ENCODE results near the gene LMAN2.
"Not testable (repeated sequence)": the region's sequence is repeated elsewhere in the genome, so short reads cannot be mapped to it uniquely, and the experiment has no call there.

Gene LMAN2

DNA sequence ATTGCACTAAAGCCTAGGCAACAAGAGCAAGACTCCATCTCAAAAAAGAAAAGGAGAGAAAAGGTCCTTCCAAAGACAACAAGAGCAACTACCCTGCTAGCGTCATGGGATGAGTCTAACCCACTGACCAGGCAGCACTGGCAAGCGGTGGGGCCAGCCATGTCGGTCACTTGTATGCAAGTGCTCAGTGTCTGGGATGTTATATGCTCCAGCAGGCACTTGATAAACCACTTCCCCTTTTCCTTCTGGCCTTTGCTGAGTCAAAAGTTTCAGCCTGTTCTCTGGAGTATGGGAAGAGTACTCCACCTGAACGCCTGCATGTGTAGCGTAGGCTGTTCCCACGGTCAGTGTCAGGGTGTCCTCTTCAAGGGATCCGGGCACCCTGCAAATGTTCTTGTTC lies 30.6 kb downstream of the LMAN2 start:
- DNase-seq = no peak

- no peak for DNase-seq
Measured at GRCh38 chr5:177319913-177320588, 31.4 kb downstream of the LMAN2 start.

- DNase-seq = no peak
Measured at GRCh38 chr5:177317959-177318377, 33.5 kb downstream of the LMAN2 start.

- DNase-seq = no peak
Measured at GRCh38 chr5:177316005-177316404, 35.5 kb downstream of the LMAN2 start.

- DNase-seq = no peak
Measured at GRCh38 chr5:177315411-177315810, 36.1 kb downstream of the LMAN2 start.

GRCh38 chr5:177314376-177315342 lies 36.8 kb downstream of the LMAN2 start:
- DNase-seq = no peak

DNA sequence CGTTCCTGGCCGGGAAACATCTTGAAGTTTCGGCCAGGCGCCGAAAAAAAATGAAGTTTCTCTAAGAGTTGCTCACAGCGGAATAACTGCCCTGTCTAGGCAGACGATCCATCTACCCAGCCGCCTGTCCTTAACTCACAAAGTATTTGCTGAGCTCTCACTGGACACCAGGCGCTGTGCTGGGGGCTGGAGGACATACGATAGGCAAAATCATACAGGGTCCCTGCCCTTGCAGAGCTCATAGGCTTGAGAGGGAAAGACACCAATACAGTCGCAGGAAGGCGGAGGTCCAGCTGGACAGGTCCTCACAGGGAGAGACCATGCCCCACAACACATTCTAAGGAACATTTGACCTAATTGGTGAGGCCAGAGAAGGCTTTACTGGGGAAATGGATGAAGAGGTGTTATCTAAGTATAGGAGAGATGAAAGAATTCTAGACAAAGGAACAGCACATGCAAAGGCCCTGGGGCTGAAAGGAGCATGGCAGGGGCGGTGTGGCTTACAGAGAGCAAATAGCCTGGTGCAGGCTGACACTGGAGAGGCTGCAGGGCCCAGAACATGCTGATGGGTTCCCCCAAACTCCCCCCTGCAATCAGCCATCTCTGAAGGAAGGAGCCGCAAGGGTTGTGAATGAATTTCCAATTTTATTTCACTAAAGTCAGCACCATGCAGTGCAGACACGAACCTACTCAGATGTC lies 37.8 kb downstream of the LMAN2 start:
- DNase-seq = no peak

DNA sequence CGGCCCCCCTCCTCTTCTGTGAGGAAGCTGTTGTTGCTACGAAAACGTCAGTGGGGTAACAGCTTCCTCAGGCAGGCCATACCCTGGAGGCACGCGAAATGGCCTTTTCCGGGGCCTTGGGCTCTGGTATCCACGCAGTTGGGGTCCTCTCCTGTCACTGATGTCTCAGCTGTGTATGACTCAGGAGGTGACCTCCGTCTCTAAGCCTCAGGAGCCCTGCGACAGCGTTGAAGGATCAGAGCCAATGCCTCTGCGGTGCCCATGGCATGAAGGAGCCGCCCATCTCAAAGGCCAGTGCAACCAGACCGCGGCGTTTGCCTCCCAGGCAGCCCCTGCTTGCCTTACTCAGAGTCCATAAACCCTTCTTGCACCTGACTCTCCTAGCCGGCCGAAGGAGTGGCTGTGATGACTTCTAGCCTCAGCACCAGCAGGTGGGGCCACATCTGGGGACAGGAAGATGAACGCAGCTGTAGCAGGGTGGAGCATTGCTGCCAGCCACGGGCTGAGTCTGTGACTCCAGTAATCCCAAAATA lies 38.8 kb downstream of the LMAN2 start:
- no peak for DNase-seq

DNA sequence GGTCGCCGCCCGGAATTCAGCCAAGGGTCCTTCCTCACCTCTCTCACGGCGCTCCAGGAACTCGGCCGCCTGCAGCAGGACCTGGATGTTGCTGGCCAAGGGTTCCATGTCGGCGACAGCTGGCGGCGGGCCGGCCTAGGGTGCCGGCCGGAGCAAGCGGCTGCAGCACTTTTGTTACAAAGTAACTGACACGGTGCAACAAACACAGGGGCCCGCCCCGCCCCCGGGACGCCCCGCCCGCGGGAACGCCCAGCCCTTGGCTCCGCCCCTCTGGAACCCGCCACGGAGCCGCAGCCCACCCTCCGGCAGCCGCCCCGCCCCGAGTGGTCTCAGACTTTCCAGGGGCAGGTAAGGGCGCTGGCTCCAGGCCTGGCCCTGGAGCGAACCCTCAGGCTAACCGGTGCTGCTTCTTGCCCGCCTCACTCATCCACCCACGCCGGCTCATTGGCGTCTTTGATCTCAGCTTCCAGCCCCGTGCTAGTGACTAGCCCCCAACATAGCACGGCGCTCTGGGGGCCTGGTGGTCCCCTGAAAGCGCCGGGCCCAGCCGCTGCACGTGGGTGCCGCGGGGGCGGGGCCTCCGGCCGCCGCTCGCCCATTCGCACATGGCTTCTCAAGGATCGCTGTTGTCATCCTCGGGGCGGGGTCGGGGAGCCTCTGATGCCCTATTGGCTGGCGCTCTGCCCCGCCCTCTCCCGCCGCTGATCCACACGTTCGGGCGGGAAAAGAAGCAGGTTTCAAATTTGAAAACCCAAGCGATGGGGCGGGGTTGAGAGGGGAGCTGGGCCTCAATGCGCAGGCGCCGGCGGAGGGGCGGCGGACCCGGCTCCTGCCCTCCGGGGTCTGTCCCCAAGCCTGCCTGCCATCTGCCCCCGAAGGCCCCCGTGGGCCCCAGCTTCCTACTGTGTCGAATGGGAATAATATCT lies 39.5 kb downstream of the LMAN2 start, which contains the start of gene MXD3:
TSS of gene MXD3 (minus strand) at position 176 of the 926 bp plus-strand sequence. CDS start at position 108, 68 bp downstream.
- DNase-seq = peak; percentile 97

DNA sequence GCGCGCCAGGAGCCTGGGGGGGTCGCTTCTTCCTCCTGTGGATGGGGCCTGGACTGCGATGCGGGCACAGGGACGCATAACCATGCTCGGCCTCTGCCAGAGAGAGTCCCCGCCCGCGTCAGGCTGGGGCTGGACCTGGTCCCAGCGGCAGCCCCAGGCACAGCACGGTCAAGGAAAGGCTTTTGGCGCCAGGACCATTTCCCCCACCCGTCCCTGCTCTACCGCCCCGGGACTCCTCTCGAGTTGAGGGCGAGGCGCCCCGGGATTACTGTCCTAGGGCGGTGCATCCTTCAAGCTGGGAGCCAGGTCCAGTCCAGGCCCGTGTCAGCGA lies 40.1 kb downstream of the LMAN2 start:
- no peak for DNase-seq

DNA sequence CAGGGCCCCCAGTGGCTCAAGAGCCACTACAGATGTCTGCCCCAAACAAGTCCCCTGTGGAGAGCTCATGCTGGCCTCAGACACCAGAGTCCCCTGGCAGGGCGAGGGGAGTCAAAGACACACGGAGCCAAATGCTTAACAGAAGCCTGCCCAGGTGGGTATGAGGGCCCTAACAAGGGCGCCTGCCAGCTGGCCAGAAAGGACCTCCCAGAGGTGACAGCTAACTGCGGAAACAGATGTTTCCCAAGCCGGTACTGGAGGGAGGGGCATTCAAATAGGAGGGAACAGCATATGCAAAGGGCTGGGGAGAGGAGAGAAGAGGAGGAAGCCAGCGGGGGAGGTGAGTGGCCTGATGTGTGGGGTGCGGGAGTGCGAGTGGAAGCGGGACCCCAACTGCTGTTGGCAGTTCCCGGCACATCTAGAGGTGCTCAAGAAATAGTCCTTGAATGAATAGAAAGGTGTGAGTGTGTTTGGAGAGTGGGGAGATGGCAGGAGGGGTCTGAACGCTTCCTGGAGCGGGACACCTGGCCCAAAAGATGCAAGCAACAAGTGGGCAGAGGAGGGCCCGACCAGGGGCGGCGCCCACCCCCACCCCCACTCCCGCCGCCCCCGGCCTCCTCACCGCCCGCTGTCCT lies 40.6 kb downstream of the LMAN2 start:
- DNase-seq = no peak

DNA sequence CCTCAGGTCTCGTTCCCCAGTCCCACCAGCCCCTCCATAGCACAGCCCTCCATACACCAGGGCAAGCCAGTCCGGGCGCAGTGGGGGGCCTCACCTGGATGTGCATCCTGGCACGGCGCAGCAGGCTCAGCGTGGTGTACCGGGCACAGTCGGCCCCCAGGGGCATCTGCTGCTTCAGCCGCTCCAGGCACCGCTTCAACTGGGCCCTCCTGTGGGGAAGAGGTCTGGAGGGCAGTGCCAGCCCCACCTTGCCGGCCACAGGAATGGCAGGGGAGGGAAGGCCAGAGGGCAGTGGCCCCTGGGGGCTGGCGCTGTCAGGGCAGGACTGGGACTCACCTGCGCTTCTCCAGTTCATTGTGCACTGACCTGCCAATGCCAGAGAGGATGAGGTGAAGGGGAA lies 41.1 kb downstream of the LMAN2 start:
- DNase-seq = no peak

- no peak for DNase-seq
Measured at GRCh38 chr5:177309351-177310191, 41.9 kb downstream of the LMAN2 start.

GRCh38 chr5:177308740-177309139 lies 42.7 kb downstream of the LMAN2 start:
- no peak for DNase-seq

- DNase-seq = no peak
Measured at GRCh38 chr5:177307544-177308363, 43.7 kb downstream of the LMAN2 start.

- no peak for DNase-seq
Measured at GRCh38 chr5:177306674-177307543, 44.6 kb downstream of the LMAN2 start.

DNA sequence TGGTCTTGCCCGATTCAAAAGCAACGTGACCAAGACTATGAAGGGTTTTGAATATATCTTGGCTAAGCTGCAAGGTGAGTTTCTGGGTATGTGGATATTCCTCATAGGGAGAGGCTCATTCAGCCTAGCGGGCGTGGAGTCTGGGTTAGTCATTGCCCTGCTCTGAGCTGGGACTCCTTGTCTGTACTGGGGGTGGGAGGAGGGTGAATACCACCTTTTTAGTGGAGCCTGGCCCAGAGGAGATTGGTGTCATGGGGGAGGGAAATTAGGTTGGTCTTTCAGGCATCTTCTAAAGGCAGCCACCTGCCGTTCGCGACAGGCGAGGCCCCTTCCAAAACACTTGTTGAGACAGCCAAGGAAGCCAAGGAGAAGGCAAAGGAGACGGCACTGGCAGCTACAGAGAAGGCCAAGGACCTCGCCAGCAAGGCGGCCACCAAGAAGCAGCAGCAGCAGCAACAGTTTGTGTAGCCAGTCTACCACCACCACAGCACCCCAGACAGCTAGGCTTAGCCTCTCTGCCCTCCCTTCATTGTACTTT lies 45.3 kb downstream of the LMAN2 start:
- not testable (repeated sequence) for DNase-seq

DNA sequence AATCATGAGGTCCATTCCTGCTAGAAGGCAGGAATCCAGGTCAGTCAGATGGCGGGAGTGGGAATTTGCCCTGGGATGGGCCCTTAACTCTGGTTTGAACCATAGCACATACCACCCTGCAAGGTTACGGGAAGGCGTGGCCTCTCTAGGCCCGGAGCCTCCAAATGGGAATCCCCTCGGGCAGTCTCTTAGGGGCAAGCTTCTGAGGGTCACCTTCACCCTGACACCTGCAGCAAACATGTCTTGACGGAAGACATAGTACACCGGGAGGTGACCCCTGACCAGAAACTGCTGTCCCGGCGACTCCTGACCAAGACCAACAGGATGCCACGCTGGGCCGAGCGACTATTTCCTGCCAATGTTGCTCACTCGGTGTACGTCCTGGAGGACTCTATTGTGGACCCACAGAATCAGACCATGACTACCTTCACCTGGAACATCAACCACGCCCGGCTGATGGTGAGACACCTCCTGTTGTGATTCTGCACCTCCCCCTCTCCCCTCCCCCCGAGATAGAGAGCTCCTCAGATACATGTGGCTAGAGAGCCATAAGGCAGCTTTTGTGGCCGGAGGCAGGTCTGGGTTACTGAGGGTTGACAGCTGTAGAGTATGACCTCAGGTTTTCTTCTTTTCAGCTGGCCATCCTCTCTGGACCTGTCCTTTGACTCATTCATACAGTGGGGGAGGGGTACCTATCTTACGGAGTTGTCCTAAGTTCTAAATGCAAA lies 46.9 kb downstream of the LMAN2 start:
- DNase-seq = no peak

Measured in left hindlimb (tissue), 1 donor.